ENCODE measurements around the gene TNIK. TPM values are rescaled to one million over a fixed set of nuclear protein-coding genes. Genes with fewer than 3 reads are reported as not detected.

The TNIK gene
- total and polyA plus RNA-seq, 2 of the 13 experiments (the other 11 are each of a cell fraction or from before 2014, with no cell fraction given) = 0.15 to 0.22 TPM

DNA sequence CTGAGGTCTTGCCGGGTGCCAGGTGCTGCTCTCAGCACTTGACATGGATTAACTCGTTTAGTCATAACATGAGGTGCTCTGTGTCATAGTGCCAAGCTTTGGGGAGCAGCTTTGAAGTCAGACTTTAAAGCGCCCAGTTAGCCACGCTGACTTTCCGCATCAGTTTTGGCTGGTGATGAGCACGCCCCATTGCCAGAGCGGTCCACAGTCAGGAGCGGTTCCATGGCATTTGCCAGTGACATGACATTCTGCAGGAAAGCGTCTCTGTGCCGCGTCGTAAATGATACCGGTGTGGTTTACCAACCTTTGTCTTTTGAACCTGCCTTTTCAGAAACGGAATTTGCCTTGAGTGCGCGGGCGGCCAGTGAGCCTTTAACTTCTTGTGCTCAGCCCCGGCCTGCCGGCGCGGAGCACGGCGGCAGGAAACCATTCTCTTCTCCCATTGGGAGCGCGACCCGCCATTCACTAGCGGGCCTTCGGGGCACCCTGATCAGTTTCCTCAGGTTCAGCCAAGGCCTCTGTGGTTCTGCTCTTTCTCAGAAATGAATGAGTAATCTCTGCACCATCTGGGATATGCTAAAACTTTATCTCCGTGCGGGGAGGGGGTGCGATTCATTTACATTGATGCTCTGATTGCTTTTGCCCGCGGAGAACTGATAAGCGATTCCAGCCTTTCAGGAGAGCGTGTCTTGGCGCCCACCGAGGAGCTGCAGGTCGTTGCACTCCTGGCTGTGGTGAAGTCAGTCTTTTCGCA is 432.0 kb downstream of the TNIK start (continued):
- no peak for TF ChIP-seq FOXK1 (CRISPR knock-in tag; IDR thresholded peaks at IDR 0.05; ENCODE audit: borderline replicate concordance, low read depth)
- no peak for TF ChIP-seq ZBTB14 (CRISPR knock-in tag; IDR thresholded peaks at IDR 0.05)
- TF ChIP-seq NR2F6 (IDR thresholded peaks at IDR 0.05) = no peak
- TF ChIP-seq NR2F6 (CRISPR knock-in tag; IDR thresholded peaks at IDR 0.05) = no peak
- TF ChIP-seq ZFP82 (CRISPR knock-in tag; IDR thresholded peaks at IDR 0.05; ENCODE audit: borderline replicate concordance) = no peak
- TF ChIP-seq MAFK (conservative IDR thresholded peaks at IDR 0.05 in 1 of 2, IDR thresholded peaks at IDR 0.05 in 1 of 2; ENCODE audit: low read length in 2 of 2) = no peak
- TF ChIP-seq, protein P1, sequence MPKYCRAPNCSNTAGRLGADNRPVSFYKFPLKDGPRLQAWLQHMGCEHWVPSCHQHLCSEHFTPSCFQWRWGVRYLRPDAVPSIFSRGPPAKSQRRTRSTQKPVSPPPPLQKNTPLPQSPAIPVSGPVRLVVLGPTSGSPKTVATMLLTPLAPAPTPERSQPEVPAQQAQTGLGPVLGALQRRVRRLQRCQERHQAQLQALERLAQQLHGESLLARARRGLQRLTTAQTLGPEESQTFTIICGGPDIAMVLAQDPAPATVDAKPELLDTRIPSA (CRISPR knock-in tag; IDR thresholded peaks at IDR 0.05; ENCODE audit: borderline replicate concordance) = no peak
- TF ChIP-seq ZNF446 (CRISPR knock-in tag; IDR thresholded peaks at IDR 0.05) = no peak
- TF ChIP-seq ZBTB42 (CRISPR knock-in tag; IDR thresholded peaks at IDR 0.05) = no peak
- TF ChIP-seq ZNF225 (CRISPR knock-in tag; IDR thresholded peaks at IDR 0.05) = no peak
- TF ChIP-seq KMT2B (CRISPR knock-in tag; IDR thresholded peaks at IDR 0.05) = no peak
- peak; percentile 29; the same call in 1 of the 2 replicates for TF ChIP-seq MYC (CRISPR knock-in tag; IDR thresholded peaks at IDR 0.05; ENCODE audit: borderline replicate concordance)
- TF ChIP-seq, protein P2, sequence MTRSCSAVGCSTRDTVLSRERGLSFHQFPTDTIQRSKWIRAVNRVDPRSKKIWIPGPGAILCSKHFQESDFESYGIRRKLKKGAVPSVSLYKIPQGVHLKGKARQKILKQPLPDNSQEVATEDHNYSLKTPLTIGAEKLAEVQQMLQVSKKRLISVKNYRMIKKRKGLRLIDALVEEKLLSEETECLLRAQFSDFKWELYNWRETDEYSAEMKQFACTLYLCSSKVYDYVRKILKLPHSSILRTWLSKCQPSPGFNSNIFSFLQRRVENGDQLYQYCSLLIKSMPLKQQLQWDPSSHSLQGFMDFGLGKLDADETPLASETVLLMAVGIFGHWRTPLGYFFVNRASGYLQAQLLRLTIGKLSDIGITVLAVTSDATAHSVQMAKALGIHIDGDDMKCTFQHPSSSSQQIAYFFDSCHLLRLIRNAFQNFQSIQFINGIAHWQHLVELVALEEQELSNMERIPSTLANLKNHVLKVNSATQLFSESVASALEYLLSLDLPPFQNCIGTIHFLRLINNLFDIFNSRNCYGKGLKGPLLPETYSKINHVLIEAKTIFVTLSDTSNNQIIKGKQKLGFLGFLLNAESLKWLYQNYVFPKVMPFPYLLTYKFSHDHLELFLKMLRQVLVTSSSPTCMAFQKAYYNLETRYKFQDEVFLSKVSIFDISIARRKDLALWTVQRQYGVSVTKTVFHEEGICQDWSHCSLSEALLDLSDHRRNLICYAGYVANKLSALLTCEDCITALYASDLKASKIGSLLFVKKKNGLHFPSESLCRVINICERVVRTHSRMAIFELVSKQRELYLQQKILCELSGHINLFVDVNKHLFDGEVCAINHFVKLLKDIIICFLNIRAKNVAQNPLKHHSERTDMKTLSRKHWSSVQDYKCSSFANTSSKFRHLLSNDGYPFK (CRISPR knock-in tag; IDR thresholded peaks at IDR 0.05; ENCODE audit: borderline replicate concordance) = peak; percentile 43; the same call in 1 of the 2 replicates
- no peak for TF ChIP-seq ZC3H4 (CRISPR knock-in tag; IDR thresholded peaks at IDR 0.05; ENCODE audit: borderline replicate concordance)
- no peak for TF ChIP-seq ZBTB2 (CRISPR knock-in tag; IDR thresholded peaks at IDR 0.05; ENCODE audit: low read depth)
- no peak for TF ChIP-seq ZSCAN5A (CRISPR knock-in tag; IDR thresholded peaks at IDR 0.05; ENCODE audit: borderline replicate concordance)
- no peak for TF ChIP-seq KDM5A (IDR thresholded peaks at IDR 0.05; ENCODE audit: borderline replicate concordance, low read length)
- no peak for TF ChIP-seq ZNF101 (CRISPR knock-in tag; IDR thresholded peaks at IDR 0.05; ENCODE audit: borderline replicate concordance, low read depth)
- TF ChIP-seq ZBTB3 (CRISPR knock-in tag; IDR thresholded peaks at IDR 0.05; ENCODE audit: borderline replicate concordance, low read depth) = no peak
- peak; percentile 8; the same call in 1 of the 2 replicates for TF ChIP-seq STAG1 (CRISPR knock-in tag; IDR thresholded peaks at IDR 0.05)
- TF ChIP-seq ZNF501 (CRISPR knock-in tag; IDR thresholded peaks at IDR 0.05) = no peak; the same call in 1 of the 2 replicates
- peak; percentile 46; the same call in 1 of the 2 replicates for TF ChIP-seq KMT2A (CRISPR knock-in tag; IDR thresholded peaks at IDR 0.05)
- no peak for TF ChIP-seq ZNF17 (CRISPR knock-in tag; IDR thresholded peaks at IDR 0.05)

All from HepG2 (cell line).